ENCODE data around the gene DEGS2.

DEGS2 gene

GRCh38 chr14:100148837-100149731, 10.4 kb downstream of the DEGS2 start:
- no peak for DNase-seq (ENCODE audit: low read depth in 2 of 2, low spot score in 1 of 2)

- no peak for DNase-seq (ENCODE audit: low read depth in 2 of 2, low spot score in 1 of 2)
Observed at GRCh38 chr14:100147691-100148464, 11.6 kb downstream of the DEGS2 start.

- peak; percentile 17 to 43 for DNase-seq (ENCODE audit: low read depth in 2 of 2, low spot score in 1 of 2)
Observed at GRCh38 chr14:100147181-100147631, 12.2 kb downstream of the DEGS2 start.

- no peak for DNase-seq (ENCODE audit: low read depth in 2 of 2, low spot score in 1 of 2)
Observed at GRCh38 chr14:100146531-100147091, 12.8 kb downstream of the DEGS2 start.

GRCh38 chr14:100145682-100146464, 13.6 kb downstream of the DEGS2 start:
- no peak for DNase-seq (ENCODE audit: low read depth in 2 of 2, low spot score in 1 of 2)

- DNase-seq (ENCODE audit: low read depth in 2 of 2, low spot score in 1 of 2) = no peak
Observed at GRCh38 chr14:100144996-100145646, 14.3 kb downstream of the DEGS2 start.

- no peak for DNase-seq (ENCODE audit: low read depth in 2 of 2, low spot score in 1 of 2)
Observed at GRCh38 chr14:100144645-100144995, 14.8 kb downstream of the DEGS2 start.

GRCh38 chr14:100143934-100144333, 15.5 kb downstream of the DEGS2 start:
- DNase-seq (ENCODE audit: low read depth in 2 of 2, low spot score in 1 of 2) = no peak

- no peak for DNase-seq (ENCODE audit: low read depth in 2 of 2, low spot score in 1 of 2)
Observed at GRCh38 chr14:100143523-100143922, 15.9 kb downstream of the DEGS2 start.

- DNase-seq (ENCODE audit: low read depth in 2 of 2, low spot score in 1 of 2) = no peak
Observed at GRCh38 chr14:100142073-100143040, 17.1 kb downstream of the DEGS2 start.

- DNase-seq (ENCODE audit: low read depth in 2 of 2, low spot score in 1 of 2) = no peak
Observed at GRCh38 chr14:100141098-100141497, 18.3 kb downstream of the DEGS2 start.

GRCh38 chr14:100140452-100141078, 18.9 kb downstream of the DEGS2 start:
- DNase-seq (ENCODE audit: low read depth in 2 of 2, low spot score in 1 of 2) = no peak

- DNase-seq (ENCODE audit: low read depth in 2 of 2, low spot score in 1 of 2) = no peak
Observed at GRCh38 chr14:100138955-100139354, 20.5 kb downstream of the DEGS2 start.

GRCh38 chr14:100138082-100138787, 21.2 kb downstream of the DEGS2 start:
- no peak for DNase-seq (ENCODE audit: low read depth in 2 of 2, low spot score in 1 of 2)

GRCh38 chr14:100137173-100137572, 22.3 kb downstream of the DEGS2 start:
- no peak for DNase-seq (ENCODE audit: low read depth in 2 of 2, low spot score in 1 of 2)

- DNase-seq (ENCODE audit: low read depth in 2 of 2, low spot score in 1 of 2) = no peak
Observed at GRCh38 chr14:100135784-100136183, 23.7 kb downstream of the DEGS2 start.

- no peak for DNase-seq (ENCODE audit: low read depth in 2 of 2, low spot score in 1 of 2)
Observed at GRCh38 chr14:100135073-100135472, 24.4 kb downstream of the DEGS2 start.

- no peak for DNase-seq (ENCODE audit: low read depth in 2 of 2, low spot score in 1 of 2)
Observed at GRCh38 chr14:100134586-100134985, 24.9 kb downstream of the DEGS2 start.

All from stimulated activated CD8-positive, alpha-beta memory T cell treated with anti-CD3 and anti-CD28 coated beads, Interleukin-4, amount 100 ng/mL, for 1 hour (primary cell).